Smooth muscle cell of the brain vasculature (primary cell): ENCODE results near the gene FAM222B.
A peak's percentile ranks its signal among the peaks of the same experiment; 100 is the strongest.
"Not testable (repeated sequence)": the region's sequence is repeated elsewhere in the genome, so short reads cannot be mapped to it uniquely, and the experiment has no call there.

Source experiments
- DNase-seq: peaks from one replicate; pipeline ENCODE4 v3.0.0-alpha.2; 2012; ENCODE audit warnings: low read depth, low spot score

Gene FAM222B

GRCh38 chr17:28841901-28842281 lies 699 bp downstream of the FAM222B start:
- no peak for DNase-seq

GRCh38 chr17:28839221-28839620 lies 3.4 kb downstream of the FAM222B start:
- peak; percentile 39 for DNase-seq

DNA sequence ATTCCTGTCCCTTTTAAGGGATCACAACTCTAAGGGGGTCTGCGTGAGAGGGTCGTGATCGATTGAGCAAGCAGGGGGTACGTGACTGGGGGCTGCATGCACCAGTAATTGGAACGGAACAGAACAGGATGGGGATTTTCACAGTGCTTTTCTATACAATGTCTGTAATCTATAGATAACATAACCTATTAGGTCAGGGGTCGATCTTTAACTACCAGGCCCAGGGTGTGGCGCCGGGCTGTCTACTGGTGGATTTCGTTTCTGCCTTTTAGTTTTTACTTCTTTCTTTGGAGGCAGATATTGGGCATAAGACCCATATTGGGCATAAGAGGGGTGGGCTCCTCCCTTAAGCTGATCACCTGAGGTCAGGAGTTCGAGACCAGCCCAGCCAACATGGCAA lies 6.0 kb downstream of the FAM222B start:
- DNase-seq: not testable (repeated sequence)

- DNase-seq: no peak
Measured at GRCh38 chr17:28834420-28834819, 8.2 kb downstream of the FAM222B start.

- no peak for DNase-seq
Measured at GRCh38 chr17:28828294-28829040, 14.1 kb downstream of the FAM222B start.

- no peak for DNase-seq
Measured at GRCh38 chr17:28827672-28828071, 14.9 kb downstream of the FAM222B start.

GRCh38 chr17:28819582-28819981 lies 23.0 kb downstream of the FAM222B start:
- no peak for DNase-seq

GRCh38 chr17:28818819-28819221 lies 23.8 kb downstream of the FAM222B start:
- no peak for DNase-seq

- no peak for DNase-seq
Measured at GRCh38 chr17:28816540-28816939, 26.1 kb downstream of the FAM222B start.

DNA sequence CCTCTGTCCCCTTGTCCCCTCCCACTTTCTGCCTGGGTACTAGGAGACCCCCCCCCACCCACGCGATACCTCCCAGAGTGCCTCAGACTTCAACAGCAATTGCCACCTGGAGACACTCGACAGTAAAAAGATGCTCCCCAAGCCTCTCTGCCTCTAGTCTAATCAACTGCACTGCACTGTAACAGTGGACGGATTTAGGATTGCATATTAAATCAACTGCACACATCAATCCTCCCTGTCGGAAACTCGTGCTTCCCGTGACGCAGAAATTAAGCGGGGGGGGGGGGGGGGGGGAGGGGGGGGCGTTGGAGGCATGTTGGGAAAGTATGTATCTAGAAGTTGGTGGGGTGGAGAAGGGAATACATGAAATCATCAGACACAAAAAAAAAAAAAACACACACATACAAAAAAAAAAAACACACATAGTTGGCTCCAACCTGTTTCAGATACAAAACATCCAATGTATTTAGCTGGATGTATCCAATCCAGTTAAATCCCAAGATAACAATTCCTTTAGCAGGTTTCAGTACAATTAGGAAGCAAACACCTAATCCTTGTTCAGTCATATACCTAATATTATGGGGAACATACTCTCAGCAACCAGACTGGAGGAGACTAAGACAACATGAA lies 29.7 kb downstream of the FAM222B start:
- peak; percentile 31 for DNase-seq

GRCh38 chr17:28812091-28812747 lies 30.4 kb downstream of the FAM222B start:
- DNase-seq: peak; percentile 91

- no peak for DNase-seq
Measured at GRCh38 chr17:28811651-28812090, 30.9 kb downstream of the FAM222B start.

- DNase-seq: no peak
Measured at GRCh38 chr17:28810437-28810836, 32.2 kb downstream of the FAM222B start.

DNA sequence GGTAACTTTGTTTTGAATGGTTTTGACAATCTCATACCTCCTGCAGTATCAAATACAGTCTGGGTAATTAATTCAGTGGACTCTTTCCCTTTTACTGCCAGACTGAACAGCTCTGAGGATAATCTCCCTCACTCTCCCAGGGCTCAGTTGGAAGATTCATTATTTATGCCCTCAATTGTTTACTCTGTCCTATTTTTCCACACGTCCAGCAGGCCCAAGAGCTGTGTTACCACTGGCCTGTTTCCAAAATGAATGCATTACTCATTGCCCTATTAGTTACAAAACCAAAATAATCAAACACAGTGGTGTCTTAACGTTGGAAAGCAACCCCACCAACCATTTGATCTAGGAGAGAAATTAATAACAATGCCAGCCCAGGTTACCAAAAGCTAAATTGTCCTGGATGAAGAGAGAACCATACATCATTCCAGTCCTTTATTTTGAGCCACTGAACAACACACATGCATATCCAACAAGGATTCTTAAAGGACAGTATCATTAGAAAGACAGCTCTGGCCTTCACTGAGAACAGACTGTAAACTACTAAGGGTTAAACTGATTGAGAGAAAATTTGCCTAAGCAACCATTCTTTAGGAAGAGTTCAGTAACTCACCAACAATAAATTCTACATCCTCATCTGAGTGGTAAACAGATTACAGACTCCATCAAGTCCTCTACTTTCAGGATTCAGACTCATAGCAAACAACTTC lies 34.5 kb downstream of the FAM222B start:
- DNase-seq: peak; percentile 69

- no peak for DNase-seq
Measured at GRCh38 chr17:28796062-28796461, 46.5 kb downstream of the FAM222B start.

GRCh38 chr17:28794846-28795441 lies 47.6 kb downstream of the FAM222B start:
- DNase-seq: not testable (repeated sequence)

DNA sequence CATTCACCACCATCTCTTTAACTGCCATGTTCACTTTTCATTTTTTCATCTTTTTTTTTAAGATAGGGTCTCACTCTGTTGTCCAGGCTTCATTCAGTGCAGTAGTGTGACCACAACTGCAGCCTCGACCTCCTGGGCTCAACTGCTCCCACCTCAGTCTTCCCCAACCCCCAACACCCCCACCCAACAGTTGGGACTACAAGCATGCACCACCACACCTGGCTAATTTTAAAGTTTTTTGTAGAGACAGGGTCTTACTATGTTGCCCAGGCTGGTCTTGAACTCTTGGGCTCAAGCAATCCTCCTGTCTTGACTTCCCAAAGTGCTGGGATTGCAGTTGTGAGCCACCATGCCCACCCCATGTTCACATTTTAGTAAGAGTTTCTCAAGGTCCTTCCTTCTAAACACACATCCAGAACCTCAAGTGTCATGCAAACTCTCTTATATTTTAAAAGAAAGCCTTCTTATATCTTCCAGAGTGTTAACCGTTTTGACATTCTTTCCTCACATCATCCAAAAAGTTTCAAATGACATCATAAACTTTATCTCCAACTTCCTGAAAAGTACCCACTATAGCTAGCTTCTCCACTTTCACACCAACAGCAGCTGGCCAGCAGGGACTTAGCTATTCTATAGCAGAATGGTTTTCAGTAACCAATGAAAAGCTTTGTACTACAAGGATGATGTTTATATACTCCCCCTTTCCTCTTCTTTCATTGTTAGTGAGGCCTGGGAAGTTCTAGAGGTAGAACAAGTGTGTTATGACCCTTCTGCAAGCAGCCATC lies 49.5 kb downstream of the FAM222B start:
- DNase-seq: no peak

DNA sequence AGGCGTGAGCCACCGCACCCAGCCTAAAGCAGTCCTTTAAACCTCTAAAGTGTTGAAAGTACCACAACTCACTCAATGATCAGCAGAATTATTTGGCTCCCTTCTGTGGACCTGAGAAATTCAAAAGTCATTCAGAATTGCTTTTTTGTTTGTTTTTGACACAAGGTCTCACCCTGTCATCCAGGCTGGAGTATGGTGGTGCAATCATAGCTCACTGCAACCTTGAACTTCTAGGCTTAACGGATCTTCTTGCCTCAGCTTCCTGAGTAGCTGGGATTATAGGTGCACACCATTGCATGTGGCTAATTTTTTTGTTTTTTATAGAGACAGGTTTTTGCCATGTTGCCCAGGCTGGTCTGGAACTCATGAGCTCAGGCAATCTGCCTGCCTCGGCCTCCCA lies 54.5 kb downstream of the FAM222B start:
- DNase-seq: no peak

DNA sequence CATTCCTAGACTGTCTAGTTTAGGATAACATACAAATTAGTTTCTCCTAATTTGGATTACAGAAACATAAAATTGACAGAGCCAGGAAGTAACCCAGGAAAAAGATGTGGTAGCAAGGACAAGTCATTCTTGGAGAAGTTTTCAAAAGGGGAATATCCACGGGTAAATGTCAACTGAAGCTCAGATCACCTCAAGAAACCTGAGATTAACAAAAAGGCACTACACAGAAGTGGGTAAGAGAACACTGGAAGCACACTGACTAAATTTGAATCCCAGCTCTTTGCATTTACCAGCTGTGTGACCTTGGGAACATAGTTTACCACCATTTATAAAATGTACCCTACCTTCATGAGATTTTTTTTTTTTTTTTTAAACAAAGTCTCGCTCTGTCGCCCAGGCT lies 59.4 kb downstream of the FAM222B start:
- no peak for DNase-seq

- DNase-seq: not testable (repeated sequence)
Measured at GRCh38 chr17:28779601-28780000, 63.0 kb downstream of the FAM222B start.

GRCh38 chr17:28777178-28777577 lies 65.4 kb downstream of the FAM222B start:
- no peak for DNase-seq
